A673 (cell line): ENCODE measurements around the gene AP3D1.

Source experiments
- CTCF ChIP-seq: fragments of 300-800, 200-600 bp; sonication (generic); conservative IDR thresholded peaks from 2 replicates; pipeline ENCODE4 v1.5.1; 2017; ENCODE audit warnings: low read depth, mild to moderate bottlenecking, antibody characterized with exemption, low read length, moderate library complexity, mixed read lengths
- EZH2 ChIP-seq: fragments of 200-600 bp; sonication (generic); IDR thresholded peaks from 2 replicates; pipeline ENCODE4 v1.6.1; 2017; ENCODE audit warnings: borderline replicate concordance, low read depth, mild to moderate bottlenecking, mixed read lengths, antibody characterized with exemption, low read length; ENCODE audit not compliant: poor library complexity, severe bottlenecking

- TF ChIP-seq CTCF (no peak), EZH2 (no peak)
Measured at GRCh38 chr19:2132191-2132590, 19.2 kb downstream of the AP3D1 start.
